HG03354 (cell line): ENCODE measurements around the gene SMC1B.
"Not testable (repeated sequence)": the region's sequence is repeated elsewhere in the genome, so short reads cannot be mapped to it uniquely, and the experiment has no call there.

Source experiments
- ATAC-seq: cut with Tn5 transposase; IDR thresholded peaks from one replicate; pipeline ENCODE4 v1.9.1; 2021; ENCODE audit warnings: mild to moderate bottlenecking; ENCODE audit not compliant: unreplicated experiment, poor library complexity, severe bottlenecking

SMC1B gene

GRCh38 chr22:45445031-45445710, 31.8 kb upstream of the SMC1B start:
- no peak for ATAC-seq

GRCh38 chr22:45444168-45444567, 30.8 kb upstream of the SMC1B start:
- no peak for ATAC-seq

- no peak for ATAC-seq
Measured at GRCh38 chr22:45442116-45442515, 28.7 kb upstream of the SMC1B start.

GRCh38 chr22:45441138-45441537, 27.7 kb upstream of the SMC1B start:
- no peak for ATAC-seq

GRCh38 chr22:45440688-45441087, 27.3 kb upstream of the SMC1B start:
- ATAC-seq = not testable (repeated sequence)

GRCh38 chr22:45438336-45438735, 24.9 kb upstream of the SMC1B start:
- ATAC-seq = no peak

- not testable (repeated sequence) for ATAC-seq
Measured at GRCh38 chr22:45436871-45437517, 23.6 kb upstream of the SMC1B start.

- no peak for ATAC-seq
Measured at GRCh38 chr22:45435544-45436139, 22.2 kb upstream of the SMC1B start.

GRCh38 chr22:45434981-45435380, 21.6 kb upstream of the SMC1B start:
- ATAC-seq = no peak

- no peak for ATAC-seq
Measured at GRCh38 chr22:45430871-45431270, 17.5 kb upstream of the SMC1B start.

- ATAC-seq = no peak
Measured at GRCh38 chr22:45429981-45430775, 16.8 kb upstream of the SMC1B start.

- ATAC-seq = no peak
Measured at GRCh38 chr22:45429424-45429823, 16.0 kb upstream of the SMC1B start.

GRCh38 chr22:45428391-45429385, 15.3 kb upstream of the SMC1B start:
- no peak for ATAC-seq

GRCh38 chr22:45427114-45427513, 13.7 kb upstream of the SMC1B start:
- ATAC-seq = no peak

GRCh38 chr22:45426387-45426786, 13.0 kb upstream of the SMC1B start:
- no peak for ATAC-seq

GRCh38 chr22:45425531-45426265, 12.3 kb upstream of the SMC1B start:
- ATAC-seq = no peak

GRCh38 chr22:45425101-45425500, 11.7 kb upstream of the SMC1B start:
- ATAC-seq = no peak

GRCh38 chr22:45424241-45424731, 10.9 kb upstream of the SMC1B start:
- no peak for ATAC-seq
